8988T (cell line): Measurements from ENCODE around the gene NSMF.
A peak's percentile ranks its signal among the peaks of the same experiment; 100 is the strongest.

Source experiments
- DNase-seq: peaks from one replicate; pipeline ENCODE4 v3.0.0; 2011

NSMF gene

GRCh38 chr9:137491735-137492432 is 32.8 kb upstream of the NSMF start:
- DNase-seq: peak; percentile 14

GRCh38 chr9:137490532-137491186 is 31.5 kb upstream of the NSMF start:
- DNase-seq: peak; percentile 3

GRCh38 chr9:137488906-137489305 is 29.8 kb upstream of the NSMF start:
- peak; percentile 10 for DNase-seq

GRCh38 chr9:137488327-137488653 is 29.2 kb upstream of the NSMF start:
- peak; percentile 14 for DNase-seq

GRCh38 chr9:137487454-137488326 is 28.6 kb upstream of the NSMF start:
- peak; percentile 16 for DNase-seq

- peak; percentile 11 for DNase-seq
Measured at GRCh38 chr9:137486545-137487453, 27.7 kb upstream of the NSMF start.

GRCh38 chr9:137486141-137486490 is 27.0 kb upstream of the NSMF start:
- DNase-seq: no peak

GRCh38 chr9:137485343-137486140 is 26.4 kb upstream of the NSMF start:
- peak; percentile 8 for DNase-seq

GRCh38 chr9:137484551-137485315 is 25.6 kb upstream of the NSMF start:
- DNase-seq: no peak

GRCh38 chr9:137482094-137482781 is 23.1 kb upstream of the NSMF start:
- DNase-seq: no peak

- DNase-seq: no peak
Measured at GRCh38 chr9:137480686-137481683, 21.9 kb upstream of the NSMF start.

GRCh38 chr9:137479892-137480685 is 21.0 kb upstream of the NSMF start:
- DNase-seq: no peak

GRCh38 chr9:137478962-137479861 is 20.1 kb upstream of the NSMF start:
- no peak for DNase-seq

- DNase-seq: no peak
Measured at GRCh38 chr9:137478613-137478961, 19.5 kb upstream of the NSMF start.

GRCh38 chr9:137477778-137478612 is 18.9 kb upstream of the NSMF start:
- no peak for DNase-seq

- no peak for DNase-seq
Measured at GRCh38 chr9:137476856-137477255, 17.7 kb upstream of the NSMF start.
